ENCODE results near the gene ID2.
"Not testable (repeated sequence)": the region's sequence is repeated elsewhere in the genome, so short reads cannot be mapped to it uniquely, and the experiment has no call there.

Gene ID2

DNA sequence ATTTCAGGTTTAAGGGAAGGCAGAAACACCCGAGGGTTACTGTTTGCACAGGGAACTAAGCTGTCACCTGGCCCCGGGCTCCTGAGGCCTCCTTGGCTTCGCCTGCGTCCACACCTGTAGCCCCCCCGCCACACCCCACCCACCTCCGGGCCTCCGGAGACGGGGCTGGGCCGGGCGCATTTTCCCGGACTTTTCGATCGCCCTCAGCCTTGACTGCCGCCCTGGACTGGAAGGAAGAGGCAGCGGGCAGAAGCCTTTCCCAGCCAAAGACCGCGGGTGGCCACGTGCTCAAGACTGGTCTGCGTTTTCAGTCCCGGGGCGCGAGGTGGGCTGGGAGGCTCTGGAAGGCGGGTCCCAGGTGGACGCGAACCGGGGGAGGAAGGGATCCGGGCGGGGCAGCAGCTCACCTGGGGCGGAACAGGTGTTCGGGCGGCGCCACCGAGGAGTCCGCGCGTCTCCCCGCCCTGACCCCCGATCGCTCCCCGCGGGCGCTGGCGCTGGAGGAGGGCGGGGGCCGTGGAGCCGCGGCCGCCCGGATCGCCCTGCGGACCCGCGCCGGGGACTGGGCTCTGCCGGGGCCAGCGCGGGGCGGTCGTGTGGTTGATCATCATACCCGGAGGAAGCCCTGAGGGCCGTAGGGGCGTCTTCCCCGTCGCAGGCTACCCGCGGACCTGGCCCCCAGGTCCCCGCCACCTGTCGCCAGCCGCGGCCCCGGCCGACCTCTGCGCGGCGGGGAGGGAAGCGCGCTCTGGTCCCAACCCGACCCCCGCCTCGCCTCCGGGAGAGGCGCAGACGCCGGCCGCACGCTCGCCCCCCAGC, 3.2 kb downstream of the ID2 start:
- DNase-seq (ENCODE audit: low read depth in 2 of 2) = peak in 1 of 2 donors; percentile 10

GRCh38 chr2:8685697-8686358, 4.0 kb downstream of the ID2 start:
- peak; percentile 57 to 61 for DNase-seq (ENCODE audit: low read depth in 2 of 2)

DNA sequence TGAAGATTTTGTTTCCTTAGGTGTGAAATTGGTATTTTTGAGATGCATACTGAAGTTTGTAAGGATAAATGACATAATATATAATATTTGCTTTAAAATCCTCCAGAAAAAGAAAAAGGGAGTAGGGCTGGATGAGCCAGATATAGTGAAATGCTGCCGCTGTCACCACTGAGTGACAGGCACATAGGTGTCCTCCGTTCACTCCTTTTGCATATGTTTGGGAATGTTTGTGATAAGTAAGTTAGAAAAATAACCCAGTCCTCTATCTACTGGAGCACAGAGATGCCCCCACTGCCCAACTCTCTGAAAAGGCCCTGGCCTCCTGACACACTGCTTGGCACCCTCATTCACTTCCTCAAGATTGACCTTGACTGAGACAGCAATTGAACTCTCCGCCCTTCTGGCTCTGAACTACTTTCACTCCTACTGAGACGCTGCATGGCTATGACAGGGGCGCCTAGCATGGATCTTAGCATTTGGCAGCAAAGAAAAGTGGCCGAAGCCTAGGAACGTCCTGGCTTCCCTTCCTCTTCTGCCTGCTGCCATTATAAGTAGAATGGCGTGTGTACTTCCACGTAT, 10.1 kb downstream of the ID2 start:
- no peak for DNase-seq (ENCODE audit: low read depth in 2 of 2)

GRCh38 chr2:8692783-8693156, 10.9 kb downstream of the ID2 start:
- DNase-seq (ENCODE audit: low read depth in 2 of 2) = no peak

- DNase-seq (ENCODE audit: low read depth in 2 of 2) = no peak
Measured at GRCh38 chr2:8693157-8693821, 11.4 kb downstream of the ID2 start.

GRCh38 chr2:8694737-8695136, 12.9 kb downstream of the ID2 start:
- DNase-seq (ENCODE audit: low read depth in 2 of 2) = no peak

DNA sequence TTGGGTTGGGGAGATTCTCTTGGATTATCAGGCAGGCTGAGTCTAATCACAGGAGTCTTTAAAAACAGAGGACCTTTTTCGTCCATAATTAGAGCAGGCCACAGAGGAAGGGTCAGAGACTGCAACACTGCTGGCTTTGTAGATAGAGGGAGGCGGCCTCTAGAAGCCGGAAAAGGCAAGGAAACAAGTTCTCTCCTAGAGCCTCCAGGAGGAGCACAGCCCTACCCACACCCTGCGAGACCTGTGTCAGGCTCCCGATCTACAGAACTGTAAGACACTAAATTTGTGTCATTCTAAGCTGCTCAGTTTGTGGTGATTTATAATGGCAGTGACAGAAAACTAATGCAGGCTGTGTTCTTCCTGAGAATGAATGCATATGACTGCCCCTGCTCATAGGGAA, 15.3 kb downstream of the ID2 start:
- DNase-seq (ENCODE audit: low read depth in 2 of 2) = no peak

DNA sequence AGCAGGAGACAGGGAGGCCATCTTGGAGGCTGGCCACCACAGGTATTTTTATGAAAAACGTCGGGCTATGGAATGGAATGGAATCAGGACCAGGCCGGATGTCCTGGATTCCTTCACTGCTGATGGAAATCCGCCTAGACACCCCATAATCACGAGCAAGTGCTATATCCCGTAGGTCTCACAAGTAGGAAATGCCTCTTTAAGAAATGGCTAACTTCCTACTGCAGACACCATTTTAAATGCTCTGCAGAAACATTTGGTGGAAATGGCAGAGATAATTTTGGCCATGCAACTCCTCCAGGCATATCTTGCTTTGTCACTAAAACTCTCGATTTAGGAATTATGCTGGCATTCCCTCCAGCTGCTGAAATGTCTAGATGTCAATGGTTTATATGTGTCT, 18.0 kb downstream of the ID2 start:
- no peak for DNase-seq (ENCODE audit: low read depth in 2 of 2)

GRCh38 chr2:8701681-8702379, 20.0 kb downstream of the ID2 start:
- no peak for DNase-seq (ENCODE audit: low read depth in 2 of 2)

DNA sequence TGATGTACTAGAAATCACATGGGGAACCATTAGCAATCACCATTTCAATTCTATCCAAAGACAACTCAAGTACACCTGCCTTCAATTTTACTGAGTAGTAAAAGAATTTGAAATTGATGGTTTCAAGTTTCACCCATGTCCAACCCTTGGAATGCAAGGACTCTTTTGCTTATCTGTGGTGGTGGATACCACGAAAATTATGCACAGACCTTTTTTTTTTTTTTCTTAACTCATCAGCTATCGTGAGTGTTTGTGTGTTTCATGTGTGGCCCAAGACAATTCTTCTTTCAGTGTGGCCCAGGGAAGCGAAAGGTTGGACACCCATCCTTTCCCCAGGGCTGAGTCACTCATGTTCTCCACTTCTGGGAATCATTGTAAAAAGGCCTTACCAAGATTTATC, 23.1 kb downstream of the ID2 start:
- no peak for DNase-seq (ENCODE audit: low read depth in 2 of 2)

- DNase-seq (ENCODE audit: low read depth in 2 of 2) = no peak
Measured at GRCh38 chr2:8709611-8710010, 27.8 kb downstream of the ID2 start.

DNA sequence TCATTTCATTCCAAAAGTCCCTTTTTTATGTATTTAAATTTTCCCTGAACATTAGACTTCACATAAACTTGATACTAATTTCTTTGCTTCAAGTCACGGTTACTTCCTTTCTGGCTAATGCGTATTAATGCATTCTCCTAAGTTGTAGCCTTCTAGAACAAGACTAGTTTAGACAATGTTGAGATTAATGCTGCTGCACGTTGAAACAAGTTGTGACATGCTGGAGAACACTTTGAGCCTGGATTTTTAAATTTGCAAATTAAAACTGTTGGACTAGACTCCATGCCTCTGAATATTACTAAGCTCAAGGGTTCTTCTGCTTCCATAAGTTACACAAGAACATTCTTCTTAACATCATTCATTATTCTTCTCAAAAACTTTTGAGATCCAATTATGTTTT, 29.1 kb downstream of the ID2 start:
- DNase-seq (ENCODE audit: low read depth in 2 of 2) = no peak

GRCh38 chr2:8714283-8714682, 32.4 kb downstream of the ID2 start:
- no peak for DNase-seq (ENCODE audit: low read depth in 2 of 2)

- DNase-seq (ENCODE audit: low read depth in 2 of 2) = no peak
Measured at GRCh38 chr2:8714971-8715370, 33.1 kb downstream of the ID2 start.

- no peak for DNase-seq (ENCODE audit: low read depth in 2 of 2)
Measured at GRCh38 chr2:8719528-8719927, 37.7 kb downstream of the ID2 start.

DNA sequence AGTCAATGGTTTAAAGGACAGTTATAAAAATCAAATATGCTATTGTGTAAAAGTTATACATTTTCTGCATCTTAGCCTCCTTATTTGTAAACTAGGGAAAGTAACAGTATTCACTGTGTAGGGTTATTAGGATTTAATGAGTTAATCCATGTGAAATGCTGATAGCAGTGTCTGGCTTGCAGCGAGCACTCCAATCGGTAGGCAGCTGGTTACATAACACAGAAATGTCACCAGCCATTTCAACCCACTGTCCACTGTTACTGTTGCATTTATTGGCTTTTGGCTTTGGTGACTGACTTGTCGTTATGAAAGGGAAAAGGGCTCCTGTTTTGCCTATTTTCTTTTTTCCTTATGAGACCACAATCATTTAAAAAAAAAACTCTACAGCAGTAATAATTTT, 38.9 kb downstream of the ID2 start:
- DNase-seq (ENCODE audit: low read depth in 2 of 2) = no peak

- no peak for DNase-seq (ENCODE audit: low read depth in 2 of 2)
Measured at GRCh38 chr2:8721410-8721809, 39.6 kb downstream of the ID2 start.

DNA sequence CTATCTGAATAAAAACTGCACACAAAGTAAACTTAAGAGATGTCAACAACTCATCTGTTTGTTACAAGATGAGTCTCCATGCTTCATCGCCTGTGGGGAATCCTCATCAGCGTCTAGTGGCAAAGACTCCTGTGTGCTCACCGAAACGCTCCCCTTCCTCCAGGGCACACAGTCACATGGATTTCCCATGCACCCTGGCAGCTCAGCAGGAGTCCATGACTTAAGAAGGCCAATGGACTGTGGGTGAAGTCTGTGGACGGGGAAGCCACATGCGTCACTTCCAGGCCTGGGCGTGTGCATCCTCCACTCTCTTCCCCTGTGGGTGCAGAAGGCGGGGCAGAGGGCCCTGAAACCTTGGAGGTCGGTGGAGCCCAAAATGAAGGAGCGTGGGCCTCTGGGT, 41.1 kb downstream of the ID2 start:
- DNase-seq (ENCODE audit: low read depth in 2 of 2) = no peak

DNA sequence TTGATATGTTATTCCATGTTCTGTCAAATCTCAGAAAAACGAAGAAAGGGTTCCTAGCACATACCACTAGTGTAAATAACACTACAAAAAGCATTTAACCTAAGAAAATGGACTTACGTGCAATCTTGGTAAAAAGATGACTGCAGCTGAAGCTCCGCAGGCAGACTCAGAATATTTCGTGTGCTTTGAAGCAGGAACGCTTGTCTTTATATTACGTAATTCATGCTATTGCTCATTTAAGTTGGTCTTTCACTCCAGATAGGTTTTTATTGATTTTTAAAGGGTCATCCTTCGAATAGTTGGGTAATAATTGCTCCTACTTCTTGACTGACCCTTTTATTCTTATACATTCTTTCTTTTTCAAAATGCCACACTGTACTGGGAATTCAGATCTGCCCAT, 44.0 kb downstream of the ID2 start:
- no peak for DNase-seq (ENCODE audit: low read depth in 2 of 2)

DNA sequence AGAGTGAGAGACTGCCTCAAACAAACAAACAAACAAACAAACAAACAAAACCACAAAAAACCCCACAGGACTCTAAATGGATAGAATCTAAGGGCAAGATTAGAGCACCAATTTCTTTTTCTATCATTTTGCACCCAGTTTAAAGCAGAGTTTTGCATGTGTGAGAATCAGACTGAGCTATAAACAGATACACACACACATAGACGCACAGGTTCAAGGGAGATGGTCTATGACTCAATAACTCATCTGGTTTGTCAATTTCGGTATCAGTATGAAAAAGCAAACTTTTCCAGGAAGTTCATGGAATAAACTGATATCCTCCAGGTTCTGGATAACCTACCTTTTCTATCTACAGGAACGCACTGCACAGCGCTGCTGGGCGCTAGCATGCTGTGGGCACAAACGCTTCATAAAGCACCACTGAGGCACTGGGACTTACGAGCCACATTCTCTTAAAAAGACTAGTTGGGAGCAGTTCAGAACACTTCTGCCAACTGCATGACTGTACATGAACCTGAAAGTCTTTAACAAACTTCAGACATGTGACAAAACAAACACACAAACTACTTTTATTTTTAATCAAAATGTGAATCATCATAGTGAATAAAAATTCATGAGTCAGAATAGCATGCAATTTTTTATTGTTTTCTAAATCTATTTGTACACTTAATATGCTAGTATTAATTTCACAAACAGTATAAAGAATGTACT, 46.6 kb downstream of the ID2 start:
- no peak for DNase-seq (ENCODE audit: low read depth in 2 of 2)

DNA sequence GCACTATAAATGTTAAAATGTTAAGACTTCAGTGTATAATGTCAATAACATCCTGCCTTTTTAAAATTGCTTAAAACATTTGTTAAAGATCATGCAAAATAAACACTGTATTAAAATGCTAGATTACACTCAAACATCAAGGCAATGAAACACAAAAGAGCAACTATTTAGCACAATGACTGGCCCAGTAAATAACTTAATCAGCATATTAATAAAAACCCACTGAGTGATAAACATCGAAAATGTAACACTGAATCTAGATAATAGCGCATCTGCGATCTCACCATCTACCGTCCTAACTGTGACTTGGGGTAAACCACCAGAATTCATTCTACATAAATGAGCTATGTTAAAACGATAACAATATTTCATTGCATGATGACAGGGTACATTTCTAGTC, 47.2 kb downstream of the ID2 start:
- DNase-seq (ENCODE audit: low read depth in 2 of 2) = not testable (repeated sequence)
